DOHH2 (cell line): Measurements from ENCODE around the gene GATA6.

Experiments used
- H3F3A ChIP-seq: fragments of 200-600 bp; sonication (generic), shearing (Covaris generic); 2 replicates; pipeline ENCODE4 v1.6.0; 2016; ENCODE audit warnings: antibody characterized with exemption, mild to moderate bottlenecking; ENCODE audit not compliant: control insufficient read depth, insufficient read depth
- H3K27ac ChIP-seq: fragments of 200-600 bp; sonication (generic); 2 replicates; pipeline ENCODE4 v1.5.1; 2014; ENCODE audit warnings: low read depth, mild to moderate bottlenecking, low read length, moderate library complexity
- H3K27me3 ChIP-seq: fragments of 200-600 bp; sonication (generic); 2 replicates; pipeline ENCODE4 v1.6.1; 2014; ENCODE audit warnings: mild to moderate bottlenecking, low read length, mixed read lengths; ENCODE audit not compliant: control insufficient read depth
- H3K36me3 ChIP-seq: fragments of 200-600 bp; sonication (generic); 2 replicates; pipeline ENCODE4 v1.6.1; 2014; ENCODE audit warnings: mild to moderate bottlenecking, low read length, moderate library complexity, mixed read lengths; ENCODE audit not compliant: control insufficient read depth
- H3K4me1 ChIP-seq: fragments of 200-600 bp; sonication (generic); 2 replicates; pipeline ENCODE4 v1.6.1; 2014; ENCODE audit warnings: mild to moderate bottlenecking, low read length, mixed read lengths; ENCODE audit not compliant: control insufficient read depth
- H3K4me2 ChIP-seq: fragments of 200-600 bp; sonication (generic); 2 replicates; pipeline ENCODE4 v1.6.0; 2014; ENCODE audit warnings: mild to moderate bottlenecking, low read length, moderate library complexity
- H3K4me3 ChIP-seq: fragments of 200-600 bp; sonication (generic); 2 replicates; pipeline ENCODE4 v1.5.1; 2014; ENCODE audit warnings: mild to moderate bottlenecking, low read length, mixed read lengths
- H3K79me2 ChIP-seq: fragments of 200-600 bp; sonication (generic); 2 replicates; pipeline ENCODE4 v1.6.1; 2014; ENCODE audit warnings: mild to moderate bottlenecking, low read length, mixed read lengths; ENCODE audit not compliant: control insufficient read depth
- H3K9me2 ChIP-seq: fragments of 200-600 bp; sonication (generic); replicated peaks from 2 replicates; pipeline ENCODE4 v1.6.1; 2014; ENCODE audit warnings: mild to moderate bottlenecking, low read length, mixed read lengths; ENCODE audit not compliant: control insufficient read depth
- H3K9me3 ChIP-seq: fragments of 200-600 bp; sonication (generic); 2 replicates; pipeline ENCODE4 v1.6.1; 2014; ENCODE audit warnings: antibody characterized with exemption, low read length, mixed read lengths; ENCODE audit not compliant: control insufficient read depth, insufficient read depth
- H4K20me1 ChIP-seq: fragments of 200-600 bp; sonication (generic); 2 replicates; pipeline ENCODE4 v1.6.0; 2014; ENCODE audit warnings: low read depth, mild to moderate bottlenecking, antibody characterized with exemption, low read length, moderate library complexity; ENCODE audit not compliant: control insufficient read depth, insufficient read depth
- EZH2phosphoT487 ChIP-seq: fragments of 200-600 bp; sonication (generic); IDR thresholded peaks from 2 replicates; pipeline ENCODE4 v1.6.1; 2017; ENCODE audit warnings: borderline replicate concordance, mild to moderate bottlenecking, antibody characterized with exemption, low read length, moderate library complexity, mixed read lengths
- TF ChIP-seq, protein P1 (sequence below): fragments of 200-600 bp; sonication (generic); IDR thresholded peaks from one replicate; pipeline ENCODE4 v1.5.1; 2014; ENCODE audit warnings: antibody characterized with exemption, mild to moderate bottlenecking, low read depth, low read length; ENCODE audit not compliant: poor library complexity, severe bottlenecking

The GATA6 gene

GRCh38 chr18:22168360-22168921, 948 bp upstream of the GATA6 start:
- no peak overlapping the region for H3K4me3 ChIP-seq

DNA sequence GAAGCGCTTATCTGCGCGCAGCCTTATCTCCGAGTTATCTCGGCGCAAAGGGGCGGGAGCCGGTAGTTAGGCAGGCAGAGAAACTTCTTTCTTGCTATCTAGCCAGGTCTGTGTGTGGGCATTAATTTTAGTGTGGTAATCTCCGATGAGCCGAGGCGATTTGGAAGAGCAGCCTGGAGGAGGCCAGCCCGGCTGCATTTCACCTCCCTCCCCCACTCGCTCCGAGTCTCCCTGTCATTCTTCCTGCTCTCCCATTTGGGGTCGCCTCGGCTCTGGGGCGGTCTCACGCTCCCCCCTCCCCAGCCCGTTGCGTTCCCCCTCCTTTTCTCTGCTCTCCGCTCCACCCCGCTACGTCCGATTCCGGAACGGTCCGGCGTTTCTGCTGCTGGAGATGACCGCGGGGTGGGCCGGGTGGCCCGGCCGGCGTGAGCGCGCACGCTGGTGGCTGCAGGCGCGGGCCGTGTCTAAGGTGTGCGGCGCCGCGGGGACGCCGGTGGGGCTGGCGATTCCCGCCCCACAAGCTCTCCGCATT, 566 bp downstream of the GATA6 start:
- Histone ChIP-seq H3K27me3 (no peaks in the 10 kb centered on the region), H3F3A (no peaks in the 10 kb centered on the region), H3K9me3 (peaks cover 17% of the 10 kb centered on the region; the same call in 1 of the 2 replicates), H3K4me3 (no peak overlapping the region), H3K4me2 (no peak overlapping the region), H3K9me2 (no peaks in the 10 kb centered on the region), H3K4me1 (no peaks in the 10 kb centered on the region), H3K36me3 (no peaks in the 10 kb centered on the region), H3K27ac (no peak overlapping the region), H3K79me2 (no peaks in the 10 kb centered on the region), H4K20me1 (no peaks in the 10 kb centered on the region)
- TF ChIP-seq EZH2phosphoT487 = no peak
- TF ChIP-seq, protein P1, sequence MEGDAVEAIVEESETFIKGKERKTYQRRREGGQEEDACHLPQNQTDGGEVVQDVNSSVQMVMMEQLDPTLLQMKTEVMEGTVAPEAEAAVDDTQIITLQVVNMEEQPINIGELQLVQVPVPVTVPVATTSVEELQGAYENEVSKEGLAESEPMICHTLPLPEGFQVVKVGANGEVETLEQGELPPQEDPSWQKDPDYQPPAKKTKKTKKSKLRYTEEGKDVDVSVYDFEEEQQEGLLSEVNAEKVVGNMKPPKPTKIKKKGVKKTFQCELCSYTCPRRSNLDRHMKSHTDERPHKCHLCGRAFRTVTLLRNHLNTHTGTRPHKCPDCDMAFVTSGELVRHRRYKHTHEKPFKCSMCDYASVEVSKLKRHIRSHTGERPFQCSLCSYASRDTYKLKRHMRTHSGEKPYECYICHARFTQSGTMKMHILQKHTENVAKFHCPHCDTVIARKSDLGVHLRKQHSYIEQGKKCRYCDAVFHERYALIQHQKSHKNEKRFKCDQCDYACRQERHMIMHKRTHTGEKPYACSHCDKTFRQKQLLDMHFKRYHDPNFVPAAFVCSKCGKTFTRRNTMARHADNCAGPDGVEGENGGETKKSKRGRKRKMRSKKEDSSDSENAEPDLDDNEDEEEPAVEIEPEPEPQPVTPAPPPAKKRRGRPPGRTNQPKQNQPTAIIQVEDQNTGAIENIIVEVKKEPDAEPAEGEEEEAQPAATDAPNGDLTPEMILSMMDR = no peak

More at GRCh38 chr18:22168360-22168921, 948 bp upstream of the GATA6 start:
- H3K4me2 ChIP-seq = no peak overlapping the region
- H3K36me3 ChIP-seq = no peaks in the 10 kb centered on the region
- H4K20me1 ChIP-seq = no peaks in the 10 kb centered on the region
- H3K9me2 ChIP-seq = no peaks in the 10 kb centered on the region
- H3K27ac ChIP-seq = no peak overlapping the region
- no peaks in the 10 kb centered on the region for H3K4me1 ChIP-seq
- no peaks in the 10 kb centered on the region for H3K27me3 ChIP-seq
- no peaks in the 10 kb centered on the region for H3F3A ChIP-seq
- peaks cover 17% of the 10 kb centered on the region; the same call in 1 of the 2 replicates for H3K9me3 ChIP-seq
- no peaks in the 10 kb centered on the region for H3K79me2 ChIP-seq
- TF ChIP-seq EZH2phosphoT487 = no peak
- TF ChIP-seq, protein P1 = no peak

DNA sequence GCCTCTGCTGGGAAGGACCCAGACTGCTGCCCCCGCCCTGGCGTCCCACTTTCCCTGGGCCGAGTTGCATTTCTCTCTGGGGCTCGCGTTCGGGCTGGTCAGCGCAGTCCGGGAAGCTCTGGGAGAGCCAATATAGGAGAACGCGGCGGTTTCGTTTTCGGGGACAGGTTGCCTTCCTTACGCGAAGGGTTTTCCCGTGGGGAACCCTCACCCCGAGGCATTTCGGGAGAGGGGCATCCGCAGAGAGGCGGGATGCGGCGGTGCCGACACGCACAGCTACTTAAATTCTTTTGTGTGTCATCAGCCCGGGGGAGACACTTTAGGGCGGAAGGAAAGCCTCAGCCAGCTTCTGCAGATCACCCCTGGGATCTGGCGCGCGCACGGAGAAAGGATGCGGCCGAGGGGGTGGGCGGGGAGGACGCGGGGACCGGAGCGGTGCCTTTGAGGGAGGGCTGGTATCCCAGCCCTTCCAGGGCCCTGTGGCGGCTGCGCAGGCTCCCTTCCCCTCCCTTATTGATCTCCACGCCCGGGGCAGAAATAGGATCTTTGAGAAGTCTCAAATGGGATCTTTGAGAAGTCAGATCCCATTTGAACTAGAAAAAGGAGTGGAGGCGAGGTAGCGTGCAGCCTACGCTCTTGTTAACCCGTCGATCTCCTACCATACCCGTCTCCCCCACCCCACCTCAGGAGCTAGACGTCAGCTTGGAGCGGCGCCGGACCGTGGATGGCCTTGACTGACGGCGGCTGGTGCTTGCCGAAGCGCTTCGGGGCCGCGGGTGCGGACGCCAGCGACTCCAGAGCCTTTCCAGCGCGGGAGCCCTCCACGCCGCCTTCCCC, 1.2 kb downstream of the GATA6 start:
- Histone ChIP-seq H4K20me1 (no peaks in the 10 kb centered on the region), H3K27me3 (no peaks in the 10 kb centered on the region), H3K4me2 (no peak overlapping the region), H3K4me3 (no peak overlapping the region), H3K4me1 (no peaks in the 10 kb centered on the region), H3K36me3 (no peaks in the 10 kb centered on the region), H3K79me2 (no peaks in the 10 kb centered on the region), H3K9me2 (no peaks in the 10 kb centered on the region), H3K27ac (no peak overlapping the region), H3K9me3 (peaks cover 17% of the 10 kb centered on the region; the same call in 1 of the 2 replicates), H3F3A (no peaks in the 10 kb centered on the region)
- TF ChIP-seq EZH2phosphoT487 = no peak
- TF ChIP-seq, protein P1 = no peak
